ENCODE data around the gene SELENON. TPM values are rescaled to one million over a fixed set of nuclear protein-coding genes. Genes with fewer than 3 reads are reported as not detected.

The SELENON gene
- polyA plus RNA-seq, 2 donors = 19.2 to 21.4 TPM

DNA sequence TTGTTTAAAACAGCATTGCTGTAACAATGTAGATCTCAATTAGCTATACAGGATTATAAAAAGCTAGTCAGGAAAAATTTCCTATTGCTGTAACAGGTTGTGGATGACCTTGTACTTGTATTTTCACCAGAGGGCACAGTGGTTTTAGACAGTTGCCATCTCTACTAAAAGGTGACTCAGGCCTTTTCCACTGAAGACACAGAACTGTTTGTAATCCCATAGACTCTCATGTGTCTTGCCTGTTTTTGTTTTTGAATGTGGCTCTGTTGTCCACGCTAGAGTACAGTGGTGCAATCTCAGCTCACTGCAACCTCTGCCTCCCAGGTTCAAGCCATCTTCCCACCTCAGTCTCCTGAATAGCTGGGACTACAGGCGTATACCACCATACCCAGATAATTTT is 25.6 kb downstream of the SELENON start:
- peaks cover 19 to 24% of the 10 kb centered on the region in 2 donors for H3K36me3 ChIP-seq (ENCODE audit: control insufficient read depth in 2 of 2, insufficient read depth in 2 of 2, low read length in 1 of 2)
- H3K4me3 ChIP-seq (ENCODE audit: low read depth in 1 of 2, low read length in 2 of 2) = no peak overlapping the region
- peaks cover 0 to 14% of the 10 kb centered on the region in 2 donors for H3K4me1 ChIP-seq (ENCODE audit: control insufficient read depth in 2 of 2, insufficient read depth in 2 of 2, low read length in 1 of 2)
- H3K27ac ChIP-seq (ENCODE audit: low read depth in 2 of 2, low read length in 1 of 2) = no peak overlapping the region
- no peaks in the 10 kb centered on the region for H3K27me3 ChIP-seq (ENCODE audit: control insufficient read depth in 1 of 2, insufficient read depth in 2 of 2, low read length in 2 of 2)
- H3K9me3 ChIP-seq (ENCODE audit: control insufficient read depth in 2 of 2, insufficient read depth in 1 of 2, low read depth in 1 of 2, low read length in 1 of 2) = no peaks in the 10 kb centered on the region
- WGBS, 2 donors = 95 to 98% methylated on average over 2 of the region's 2 CpGs

DNA sequence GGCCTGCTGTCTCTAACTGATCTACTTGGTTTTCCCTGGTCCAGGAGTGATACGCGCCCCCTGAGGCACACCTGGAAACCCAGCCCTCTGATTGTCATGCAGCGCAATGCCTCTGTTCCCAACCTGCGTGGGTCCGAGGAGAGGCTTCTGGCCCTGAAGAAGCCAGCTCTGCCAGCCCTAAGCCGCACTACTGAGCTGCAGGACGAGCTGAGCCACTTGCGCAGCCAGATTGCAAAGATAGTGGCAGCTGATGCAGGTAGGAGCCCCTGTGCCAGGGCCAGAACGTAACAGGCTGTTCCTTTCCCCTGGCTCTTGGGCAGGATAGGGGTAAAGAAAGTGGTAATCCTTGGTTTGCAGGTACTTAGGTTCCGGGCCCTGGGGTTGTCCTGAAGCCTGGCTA is 26.6 kb downstream of the SELENON start:
- WGBS, 2 donors = 92 to 94% methylated on average over 10 of the region's 10 CpGs
- H3K27me3 ChIP-seq (ENCODE audit: control insufficient read depth in 1 of 2, insufficient read depth in 2 of 2, low read length in 2 of 2) = no peaks in the 10 kb centered on the region
- H3K4me1 ChIP-seq (ENCODE audit: control insufficient read depth in 2 of 2, insufficient read depth in 2 of 2, low read length in 1 of 2) = peaks cover 0 to 5% of the 10 kb centered on the region in 2 donors
- no peaks in the 10 kb centered on the region for H3K9me3 ChIP-seq (ENCODE audit: control insufficient read depth in 2 of 2, insufficient read depth in 1 of 2, low read depth in 1 of 2, low read length in 1 of 2)
- no peak overlapping the region for H3K27ac ChIP-seq (ENCODE audit: low read depth in 2 of 2, low read length in 1 of 2)
- no peak overlapping the region for H3K4me3 ChIP-seq (ENCODE audit: low read depth in 1 of 2, low read length in 2 of 2)
- peaks cover 19 to 25% of the 10 kb centered on the region in 2 donors for H3K36me3 ChIP-seq (ENCODE audit: control insufficient read depth in 2 of 2, insufficient read depth in 2 of 2, low read length in 1 of 2)

DNA sequence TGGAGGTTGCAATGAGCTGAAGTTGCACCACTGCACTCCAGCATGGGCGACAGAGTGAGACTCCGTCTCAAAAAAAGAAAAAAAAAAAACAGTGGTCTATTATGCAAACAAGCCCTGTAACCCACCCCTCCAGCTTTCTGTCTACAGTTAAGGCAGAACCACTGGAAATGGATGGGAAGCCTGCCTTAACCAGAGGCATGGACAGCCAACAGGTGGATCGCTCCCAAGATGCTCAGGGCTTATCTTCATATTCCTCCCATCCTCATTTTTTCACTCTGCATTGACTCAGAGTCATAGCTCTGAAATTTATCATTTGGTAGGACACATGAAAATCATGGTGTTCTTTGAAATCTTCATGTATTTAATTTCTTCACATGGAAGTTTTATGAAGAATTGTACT is 28.5 kb downstream of the SELENON start:
- 64 to 67% methylated on average over 3 of the region's 3 CpGs for WGBS, 2 donors
- Histone ChIP-seq H3K27ac (ENCODE audit: low read depth in 2 of 2, low read length in 1 of 2) (no peak overlapping the region), H3K36me3 (ENCODE audit: control insufficient read depth in 2 of 2, insufficient read depth in 2 of 2, low read length in 1 of 2) (peaks cover 24 to 35% of the 10 kb centered on the region in 2 donors), H3K4me3 (ENCODE audit: low read depth in 1 of 2, low read length in 2 of 2) (no peak overlapping the region), H3K27me3 (ENCODE audit: control insufficient read depth in 1 of 2, insufficient read depth in 2 of 2, low read length in 2 of 2) (no peaks in the 10 kb centered on the region), H3K9me3 (ENCODE audit: control insufficient read depth in 2 of 2, insufficient read depth in 1 of 2, low read depth in 1 of 2, low read length in 1 of 2) (no peaks in the 10 kb centered on the region), H3K4me1 (ENCODE audit: control insufficient read depth in 2 of 2, insufficient read depth in 2 of 2, low read length in 1 of 2) (no peaks in the 10 kb centered on the region)

DNA sequence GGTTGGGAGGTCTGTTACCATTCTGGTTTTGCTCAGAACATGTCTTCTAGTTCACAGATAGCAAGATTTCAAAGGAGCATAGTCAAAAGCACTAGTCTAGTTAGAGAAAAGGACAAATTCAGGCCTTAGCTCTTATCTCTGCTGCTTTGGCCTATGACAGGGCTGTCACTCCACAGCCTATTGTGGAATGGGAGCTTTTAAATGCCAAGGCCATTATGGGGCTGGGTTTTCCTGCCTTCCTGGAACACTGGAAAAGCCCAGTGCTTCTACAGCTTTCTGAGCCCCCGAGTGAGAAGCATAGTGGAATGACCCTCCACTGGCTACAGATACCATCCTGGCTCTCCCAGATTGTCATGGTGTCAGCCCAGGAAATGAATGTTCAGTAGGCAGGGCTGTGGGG is 29.1 kb downstream of the SELENON start:
- no peaks in the 10 kb centered on the region for H3K9me3 ChIP-seq (ENCODE audit: control insufficient read depth in 2 of 2, insufficient read depth in 1 of 2, low read depth in 1 of 2, low read length in 1 of 2)
- H3K4me1 ChIP-seq (ENCODE audit: control insufficient read depth in 2 of 2, insufficient read depth in 2 of 2, low read length in 1 of 2) = no peaks in the 10 kb centered on the region
- H3K27ac ChIP-seq (ENCODE audit: low read depth in 2 of 2, low read length in 1 of 2) = no peak overlapping the region
- WGBS, 2 donors = 74 to 89% methylated on average over 1 of the region's 1 CpG
- peaks cover 24 to 35% of the 10 kb centered on the region in 2 donors for H3K36me3 ChIP-seq (ENCODE audit: control insufficient read depth in 2 of 2, insufficient read depth in 2 of 2, low read length in 1 of 2)
- no peak overlapping the region for H3K4me3 ChIP-seq (ENCODE audit: low read depth in 1 of 2, low read length in 2 of 2)
- no peaks in the 10 kb centered on the region for H3K27me3 ChIP-seq (ENCODE audit: control insufficient read depth in 1 of 2, insufficient read depth in 2 of 2, low read length in 2 of 2)

DNA sequence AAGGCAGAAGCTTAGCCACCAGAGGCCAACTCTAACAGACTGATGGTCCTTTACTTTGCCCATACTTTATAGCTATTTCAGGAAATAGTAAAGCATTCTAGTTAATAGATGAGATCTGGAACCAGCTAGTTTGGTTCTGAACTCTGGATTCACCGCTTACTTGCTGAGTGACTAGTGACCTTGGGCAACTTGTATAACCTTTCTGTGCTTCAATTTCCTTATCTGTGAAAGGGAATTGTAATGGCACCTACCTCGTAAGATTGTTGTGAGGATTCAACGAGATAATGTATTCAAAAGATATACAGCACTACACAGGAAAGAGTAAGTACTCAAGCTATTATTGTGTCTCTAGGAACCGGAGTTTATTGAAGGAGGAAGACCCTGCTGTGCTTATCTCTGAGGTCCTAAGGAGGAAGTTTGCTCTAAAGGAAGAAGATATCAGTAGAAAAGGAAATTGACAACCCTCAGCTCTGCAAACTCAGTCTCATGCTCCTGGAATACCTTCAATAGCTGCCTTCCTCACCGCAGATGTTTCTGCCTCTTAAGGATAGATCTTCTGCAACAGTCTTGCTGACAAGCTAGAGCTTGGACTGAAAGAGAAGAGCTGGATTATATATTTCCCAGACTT is 31.7 kb downstream of the SELENON start:
- 45 to 64% methylated on average over 5 of the region's 5 CpGs for WGBS, 2 donors

DNA sequence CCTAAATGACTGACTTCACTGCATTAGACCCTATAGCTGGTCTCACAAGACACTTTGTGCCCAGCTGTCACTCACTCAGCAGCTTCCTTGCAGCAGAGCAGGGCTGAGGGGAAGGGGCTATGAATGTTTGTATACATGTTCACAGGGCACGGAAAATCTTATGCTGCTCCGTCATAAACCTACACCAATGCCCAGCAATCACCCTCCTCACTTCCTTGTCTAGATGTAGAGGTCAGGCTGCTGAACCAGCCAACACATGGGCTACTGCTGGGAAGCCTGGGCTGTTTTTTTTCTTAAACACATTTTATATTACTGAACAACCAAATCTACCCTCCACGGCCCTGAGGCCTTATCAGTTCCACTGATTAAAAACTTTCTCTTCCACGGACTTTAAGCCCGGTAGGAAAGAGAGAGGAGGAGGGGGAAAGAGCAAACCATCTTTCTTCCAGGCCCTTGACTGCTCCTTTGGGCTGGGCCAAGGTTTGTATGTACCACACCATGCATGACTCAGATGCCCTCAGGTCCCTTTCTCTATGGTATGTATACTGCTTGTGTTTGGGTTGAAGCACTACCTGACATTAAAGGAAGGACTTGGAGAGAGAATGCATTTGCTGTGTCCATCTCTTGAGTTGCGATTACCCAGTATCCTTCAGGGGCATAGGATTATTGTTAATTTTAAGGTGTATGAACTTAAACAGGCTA is 32.5 kb downstream of the SELENON start:
- no peaks in the 10 kb centered on the region for H3K9me3 ChIP-seq (ENCODE audit: control insufficient read depth in 2 of 2, insufficient read depth in 1 of 2, low read depth in 1 of 2, low read length in 1 of 2)
- no peak overlapping the region for H3K27ac ChIP-seq (ENCODE audit: low read depth in 2 of 2, low read length in 1 of 2)
- no peaks in the 10 kb centered on the region for H3K27me3 ChIP-seq (ENCODE audit: control insufficient read depth in 1 of 2, insufficient read depth in 2 of 2, low read length in 2 of 2)
- no peaks in the 10 kb centered on the region for H3K4me1 ChIP-seq (ENCODE audit: control insufficient read depth in 2 of 2, insufficient read depth in 2 of 2, low read length in 1 of 2)
- no peak overlapping the region for H3K4me3 ChIP-seq (ENCODE audit: low read depth in 1 of 2, low read length in 2 of 2)
- H3K36me3 ChIP-seq (ENCODE audit: control insufficient read depth in 2 of 2, insufficient read depth in 2 of 2, low read length in 1 of 2) = peaks cover 16 to 31% of the 10 kb centered on the region in 2 donors
- WGBS, 2 donors = 73% methylated on average over 6 of the region's 6 CpGs

More for the DNA sequence above, 31.7 kb downstream of the SELENON start:
- no peak overlapping the region for H3K27ac ChIP-seq (ENCODE audit: low read depth in 2 of 2, low read length in 1 of 2)
- H3K4me3 ChIP-seq (ENCODE audit: low read depth in 1 of 2, low read length in 2 of 2) = no peak overlapping the region
- H3K4me1 ChIP-seq (ENCODE audit: control insufficient read depth in 2 of 2, insufficient read depth in 2 of 2, low read length in 1 of 2) = no peaks in the 10 kb centered on the region
- H3K36me3 ChIP-seq (ENCODE audit: control insufficient read depth in 2 of 2, insufficient read depth in 2 of 2, low read length in 1 of 2) = peaks cover 20 to 33% of the 10 kb centered on the region in 2 donors
- no peaks in the 10 kb centered on the region for H3K27me3 ChIP-seq (ENCODE audit: control insufficient read depth in 1 of 2, insufficient read depth in 2 of 2, low read length in 2 of 2)
- no peaks in the 10 kb centered on the region for H3K9me3 ChIP-seq (ENCODE audit: control insufficient read depth in 2 of 2, insufficient read depth in 1 of 2, low read depth in 1 of 2, low read length in 1 of 2)

GRCh38 chr1:25833158-25833557 is 33.2 kb downstream of the SELENON start:
- no peaks in the 10 kb centered on the region for H3K27me3 ChIP-seq (ENCODE audit: control insufficient read depth in 1 of 2, insufficient read depth in 2 of 2, low read length in 2 of 2)
- WGBS, 2 donors = 95 to 96% methylated on average over 5 of the region's 5 CpGs
- no peak overlapping the region for H3K4me3 ChIP-seq (ENCODE audit: low read depth in 1 of 2, low read length in 2 of 2)
- H3K36me3 ChIP-seq (ENCODE audit: control insufficient read depth in 2 of 2, insufficient read depth in 2 of 2, low read length in 1 of 2) = peaks cover 16 to 31% of the 10 kb centered on the region in 2 donors
- no peaks in the 10 kb centered on the region for H3K4me1 ChIP-seq (ENCODE audit: control insufficient read depth in 2 of 2, insufficient read depth in 2 of 2, low read length in 1 of 2)
- H3K9me3 ChIP-seq (ENCODE audit: control insufficient read depth in 2 of 2, insufficient read depth in 1 of 2, low read depth in 1 of 2, low read length in 1 of 2) = no peaks in the 10 kb centered on the region
- no peak overlapping the region for H3K27ac ChIP-seq (ENCODE audit: low read depth in 2 of 2, low read length in 1 of 2)

DNA sequence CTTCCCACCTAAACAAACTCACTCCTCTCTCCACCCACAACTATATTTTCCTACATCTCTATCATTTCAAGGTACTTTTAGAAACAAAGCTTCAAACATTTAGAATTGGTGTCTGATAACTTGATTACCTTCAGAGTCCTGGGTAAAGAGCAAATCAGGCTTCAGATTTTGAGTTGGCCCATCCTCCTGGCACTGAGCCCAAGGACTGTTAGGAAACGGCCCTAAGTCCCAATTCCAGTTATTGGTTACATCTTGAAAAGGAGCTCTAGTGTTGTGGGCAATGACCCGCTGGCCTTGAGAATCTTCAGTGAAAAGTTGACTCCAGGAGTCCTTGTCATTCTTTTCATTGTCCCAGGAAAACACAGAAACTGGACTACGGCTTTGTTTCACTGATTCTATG is 34.9 kb downstream of the SELENON start:
- H3K27ac ChIP-seq (ENCODE audit: low read depth in 2 of 2, low read length in 1 of 2) = no peak overlapping the region
- peaks cover 10 to 25% of the 10 kb centered on the region in 2 donors for H3K36me3 ChIP-seq (ENCODE audit: control insufficient read depth in 2 of 2, insufficient read depth in 2 of 2, low read length in 1 of 2)
- no peaks in the 10 kb centered on the region for H3K27me3 ChIP-seq (ENCODE audit: control insufficient read depth in 1 of 2, insufficient read depth in 2 of 2, low read length in 2 of 2)

DNA sequence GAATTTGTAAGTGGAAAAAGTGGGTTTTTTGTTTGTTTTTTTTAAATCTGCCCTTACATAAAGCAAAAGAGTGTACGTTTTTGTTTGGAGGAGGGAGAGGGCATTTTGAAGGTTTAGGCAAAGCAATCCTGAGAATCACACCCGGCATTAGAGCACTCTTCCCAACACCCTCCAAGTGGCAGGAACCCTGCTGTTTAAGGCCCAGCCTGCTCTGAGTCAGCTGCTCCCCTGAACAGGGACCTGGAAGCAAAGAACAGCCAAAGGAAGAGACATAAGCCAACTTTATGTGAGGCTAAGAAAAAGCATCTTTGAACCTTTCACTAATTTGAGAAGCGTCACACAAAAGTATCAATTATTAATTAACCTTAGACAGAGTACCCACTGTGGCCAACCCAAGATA is 36.7 kb downstream of the SELENON start:
- 71 to 75% methylated on average over 3 of the region's 3 CpGs for WGBS, 2 donors
- Histone ChIP-seq H3K9me3 (ENCODE audit: control insufficient read depth in 2 of 2, insufficient read depth in 1 of 2, low read depth in 1 of 2, low read length in 1 of 2) (no peaks in the 10 kb centered on the region), H3K27ac (ENCODE audit: low read depth in 2 of 2, low read length in 1 of 2) (no peak overlapping the region), H3K36me3 (ENCODE audit: control insufficient read depth in 2 of 2, insufficient read depth in 2 of 2, low read length in 1 of 2) (peaks cover 7 to 18% of the 10 kb centered on the region in 2 donors), H3K4me1 (ENCODE audit: control insufficient read depth in 2 of 2, insufficient read depth in 2 of 2, low read length in 1 of 2) (no peaks in the 10 kb centered on the region), H3K27me3 (ENCODE audit: control insufficient read depth in 1 of 2, insufficient read depth in 2 of 2, low read length in 2 of 2) (no peaks in the 10 kb centered on the region), H3K4me3 (ENCODE audit: low read depth in 1 of 2, low read length in 2 of 2) (no peak overlapping the region)

More for the DNA sequence above, 34.9 kb downstream of the SELENON start:
- no peak overlapping the region for H3K4me3 ChIP-seq (ENCODE audit: low read depth in 1 of 2, low read length in 2 of 2)
- no peaks in the 10 kb centered on the region for H3K9me3 ChIP-seq (ENCODE audit: control insufficient read depth in 2 of 2, insufficient read depth in 1 of 2, low read depth in 1 of 2, low read length in 1 of 2)
- 63 to 67% methylated on average over 3 of the region's 3 CpGs for WGBS, 2 donors
- H3K4me1 ChIP-seq (ENCODE audit: control insufficient read depth in 2 of 2, insufficient read depth in 2 of 2, low read length in 1 of 2) = no peaks in the 10 kb centered on the region
